AG10803 (cell line): ENCODE results near the gene EID3.

ENCODE experiments used
- DNase-seq: peaks from one replicate; pipeline ENCODE4 v3.0.0; 2010; ENCODE audit warnings: low read depth
- H3K4me3 ChIP-seq: 2 replicates; pipeline ENCODE4 v1.5.1; 2011; ENCODE audit warnings: mild to moderate bottlenecking, low read length, control low read depth
- CTCF ChIP-seq: conservative IDR thresholded peaks from 2 replicates; pipeline ENCODE4 v1.5.1; 2011; ENCODE audit warnings: mild to moderate bottlenecking, low read length, control low read depth, inconsistent platforms

Gene EID3

DNA sequence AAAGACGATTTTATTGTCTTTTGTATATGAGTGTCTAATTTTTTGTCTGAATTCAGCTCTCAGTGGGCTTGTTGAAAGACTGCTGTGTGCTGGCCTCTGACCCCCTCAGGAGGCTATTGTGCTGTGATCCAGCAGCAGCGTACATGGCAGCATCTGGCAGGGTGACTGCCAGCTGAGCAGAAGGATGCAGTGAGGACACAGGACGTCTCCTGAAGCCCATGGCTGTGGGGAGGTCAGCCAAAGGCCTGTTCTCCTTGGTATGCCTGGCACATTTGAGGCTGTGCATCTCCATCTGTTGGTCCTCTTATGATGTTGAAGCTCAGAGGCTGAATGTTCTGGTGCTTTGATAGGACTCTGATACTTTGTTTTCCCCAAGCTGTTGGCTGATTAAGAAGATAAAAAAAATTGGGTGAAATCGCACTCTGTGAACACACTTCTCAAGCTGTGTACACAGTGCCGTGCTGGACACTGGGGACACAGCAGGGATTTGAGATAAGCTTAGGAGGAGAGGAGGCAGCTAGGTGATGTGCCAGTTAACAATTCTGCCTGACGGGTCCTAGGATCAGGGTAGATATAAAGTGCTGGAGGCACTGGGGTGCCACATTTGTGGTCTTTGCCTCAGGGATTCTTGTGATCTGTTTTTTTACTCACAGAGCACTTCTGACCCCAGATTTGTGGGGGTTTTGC, 37.5 kb downstream of the EID3 start:
- no peak for DNase-seq
- no peak for TF ChIP-seq CTCF
- no peak overlapping the region for H3K4me3 ChIP-seq

GRCh38 chr12:104342147-104342546, 38.6 kb downstream of the EID3 start:
- no peak for TF ChIP-seq CTCF
- H3K4me3 ChIP-seq, result no peak overlapping the region

GRCh38 chr12:104342635-104343249, 39.2 kb downstream of the EID3 start:
- TF ChIP-seq CTCF, result no peak
- H3K4me3 ChIP-seq, result no peak overlapping the region

More at GRCh38 chr12:104342147-104342546, 38.6 kb downstream of the EID3 start:
- no peak for DNase-seq

GRCh38 chr12:104344682-104345081, 41.1 kb downstream of the EID3 start:
- DNase-seq, result no peak
- no peak overlapping the region for H3K4me3 ChIP-seq
- TF ChIP-seq CTCF, result no peak

More at GRCh38 chr12:104342635-104343249, 39.2 kb downstream of the EID3 start:
- no peak for DNase-seq

- no peak overlapping the region for H3K4me3 ChIP-seq
- TF ChIP-seq CTCF, result no peak
These were observed 41.9 kb downstream of the EID3 start for GRCh38 chr12:104345234-104346066.

GRCh38 chr12:104347374-104348075, 44.0 kb downstream of the EID3 start:
- TF ChIP-seq CTCF, result no peak
- no peak for DNase-seq
- H3K4me3 ChIP-seq, result no peak overlapping the region

More at GRCh38 chr12:104345234-104346066, 41.9 kb downstream of the EID3 start:
- no peak for DNase-seq
